ENCODE results near the gene HGS.

DNA sequence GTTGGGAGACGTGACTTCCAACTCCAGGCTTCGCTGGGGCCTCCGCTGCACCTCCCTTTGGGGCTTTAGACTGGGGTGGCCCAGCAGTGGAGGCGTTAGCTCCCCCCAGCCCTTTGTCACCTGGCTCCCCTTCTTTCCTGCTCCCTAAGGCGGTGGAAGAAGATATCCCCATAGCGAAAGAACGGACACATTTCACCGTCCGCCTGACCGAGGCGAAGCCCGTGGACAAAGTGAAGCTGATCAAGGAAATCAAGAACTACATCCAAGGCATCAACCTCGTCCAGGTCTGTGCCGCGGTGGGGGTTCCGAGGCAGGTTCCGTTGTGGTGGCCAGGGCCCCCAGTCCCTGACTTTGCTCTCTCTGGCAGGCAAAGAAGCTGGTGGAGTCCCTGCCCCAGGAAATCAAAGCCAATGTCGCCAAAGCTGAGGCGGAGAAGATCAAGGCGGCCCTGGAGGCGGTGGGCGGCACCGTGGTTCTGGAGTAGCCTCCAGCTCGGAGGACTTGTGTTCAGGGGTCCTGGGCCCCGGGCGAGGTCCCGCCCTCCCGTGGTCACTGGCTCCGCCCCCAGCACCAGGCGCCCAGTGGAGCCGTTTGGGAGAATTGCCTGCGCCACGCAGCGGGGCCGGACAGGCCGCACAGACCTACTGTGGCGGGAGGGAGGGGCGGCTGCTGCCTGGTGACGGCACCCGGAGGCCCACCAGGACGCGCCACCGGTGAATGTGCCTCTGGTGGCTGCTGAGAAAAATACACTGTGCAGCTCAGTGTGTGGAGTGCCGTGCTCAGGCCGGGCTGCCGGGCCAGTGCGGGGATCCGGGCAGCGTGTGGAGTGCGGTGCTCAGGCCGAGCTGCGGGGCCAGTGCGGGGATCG, 23.2 kb downstream of the HGS start:
- TF ChIP-seq, protein P1, sequence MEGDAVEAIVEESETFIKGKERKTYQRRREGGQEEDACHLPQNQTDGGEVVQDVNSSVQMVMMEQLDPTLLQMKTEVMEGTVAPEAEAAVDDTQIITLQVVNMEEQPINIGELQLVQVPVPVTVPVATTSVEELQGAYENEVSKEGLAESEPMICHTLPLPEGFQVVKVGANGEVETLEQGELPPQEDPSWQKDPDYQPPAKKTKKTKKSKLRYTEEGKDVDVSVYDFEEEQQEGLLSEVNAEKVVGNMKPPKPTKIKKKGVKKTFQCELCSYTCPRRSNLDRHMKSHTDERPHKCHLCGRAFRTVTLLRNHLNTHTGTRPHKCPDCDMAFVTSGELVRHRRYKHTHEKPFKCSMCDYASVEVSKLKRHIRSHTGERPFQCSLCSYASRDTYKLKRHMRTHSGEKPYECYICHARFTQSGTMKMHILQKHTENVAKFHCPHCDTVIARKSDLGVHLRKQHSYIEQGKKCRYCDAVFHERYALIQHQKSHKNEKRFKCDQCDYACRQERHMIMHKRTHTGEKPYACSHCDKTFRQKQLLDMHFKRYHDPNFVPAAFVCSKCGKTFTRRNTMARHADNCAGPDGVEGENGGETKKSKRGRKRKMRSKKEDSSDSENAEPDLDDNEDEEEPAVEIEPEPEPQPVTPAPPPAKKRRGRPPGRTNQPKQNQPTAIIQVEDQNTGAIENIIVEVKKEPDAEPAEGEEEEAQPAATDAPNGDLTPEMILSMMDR (IDR thresholded peaks at IDR 0.05): no peak
- TF ChIP-seq POLR2A (IDR thresholded peaks at IDR 0.05): no peak

Data from esophagus squamous epithelium (tissue), 4 donors.